ENCODE measurements around the gene SSU72. TPM values are rescaled to one million over a fixed set of nuclear protein-coding genes. Genes with fewer than 3 reads are reported as not detected.
A peak's percentile ranks its signal among the peaks of the same experiment; 100 is the strongest.

Gene SSU72
- polyA plus RNA-seq, 1 of the 3 experiments (the other 2 are of a cell fraction) = 104 TPM

- H3K79me2 ChIP-seq (ENCODE audit: insufficient read depth) = peaks cover 49% of the 10 kb centered on the region
- peaks cover 10% of the 10 kb centered on the region for H4K20me1 ChIP-seq (ENCODE audit: insufficient read depth)
- no peak for DNase-seq
- no peak overlapping the region for H3K9ac ChIP-seq
- no peak for TF ChIP-seq ELF1 (IDR thresholded peaks at IDR 0.05)
- TF ChIP-seq RCOR1 (IDR thresholded peaks at IDR 0.05; ENCODE audit: low read length) = no peak
- TF ChIP-seq YY1 (IDR thresholded peaks at IDR 0.05; ENCODE audit: low read depth) = no peak
- no peak for TF ChIP-seq RXRA (IDR thresholded peaks at IDR 0.05; ENCODE audit: borderline replicate concordance, low read depth)
- peaks cover 3 to 7% of the 10 kb centered on the region in 2 experiments for H3K36me3 ChIP-seq (replicated peaks in 1 of 2; ENCODE audit: control insufficient read depth in 1 of 2, insufficient read depth in 2 of 2, low read length in 1 of 2)
- WGBS (ENCODE audit: low lambda C conversion rate) = 95% methylated on average over 10 of the region's 11 CpGs
- H3K9me3 ChIP-seq = no peaks in the 10 kb centered on the region
- H2AFZ ChIP-seq (ENCODE audit: low read depth) = no peak overlapping the region
- no peak overlapping the region for H3K4me3 ChIP-seq (ENCODE audit: low read depth in 2 of 2, low read length in 1 of 2)
- H3F3A ChIP-seq (replicated peaks; ENCODE audit: insufficient read depth) = no peaks in the 10 kb centered on the region
- H3K4me2 ChIP-seq = peak overlapping the region; percentile 90; the same call in 1 of the 2 replicates
- H3K27ac ChIP-seq (ENCODE audit: low read depth in 2 of 2, low read length in 1 of 2) = no peak overlapping the region
- CTCF ChIA-PET = interaction anchor here (0.6 kb wide), 1 partner anchor 211 kb away, joined by 3 read pairs; no protein-coding TSS in a partner anchor
- peaks cover 0 to 18% of the 10 kb centered on the region in 2 experiments; a peak in 1 of 4 replicates for H3K4me1 ChIP-seq (ENCODE audit: control insufficient read depth in 1 of 2, insufficient read depth in 2 of 2, low read depth in 1 of 2, low read length in 1 of 2)
- POLR2A ChIA-PET = no interaction called here
- no peaks in the 10 kb centered on the region for H3K9me2 ChIP-seq
- H3K27me3 ChIP-seq (ENCODE audit: insufficient read depth) = no peaks in the 10 kb centered on the region
Observed at GRCh38 chr1:1617516-1617915, 42.9 kb upstream of the SSU72 start.

- H3K27ac ChIP-seq (ENCODE audit: low read depth in 2 of 2, low read length in 1 of 2) = no peak overlapping the region
- H3K9ac ChIP-seq = peak overlapping the region; percentile 100; the same call in 1 of the 2 replicates
- TF ChIP-seq PBX3 (IDR thresholded peaks at IDR 0.05) (no peak), REST (IDR thresholded peaks at IDR 0.05; ENCODE audit: low read depth, low read length) (no peak), EZH2phosphoT487 (IDR thresholded peaks at IDR 0.05; ENCODE audit: borderline replicate concordance, low read depth) (no peak), EP300 (IDR thresholded peaks at IDR 0.05; ENCODE audit: borderline replicate concordance in 1 of 2, low read depth in 1 of 2, low read length in 1 of 2) (no peak), GABPA (IDR thresholded peaks at IDR 0.05; ENCODE audit: low read depth) (no peak), RAD21 (IDR thresholded peaks at IDR 0.05; ENCODE audit: low read length) (no peak), FOXM1 (IDR thresholded peaks at IDR 0.05; ENCODE audit: low read depth) (no peak), IRF3 (IDR thresholded peaks at IDR 0.05; ENCODE audit: low read depth, low read length) (no peak), RXRA (IDR thresholded peaks at IDR 0.05; ENCODE audit: borderline replicate concordance, low read depth) (no peak), TAF1 (IDR thresholded peaks at IDR 0.05; ENCODE audit: borderline replicate concordance, low read depth, low read length) (no peak), MXI1 (IDR thresholded peaks at IDR 0.05; ENCODE audit: low read depth, low read length) (no peak), FOXJ3 (CRISPR knock-in tag; IDR thresholded peaks at IDR 0.05) (no peak), RCOR1 (IDR thresholded peaks at IDR 0.05; ENCODE audit: low read length) (no peak)
- CTCF ChIA-PET = no interaction called here
- H2AFZ ChIP-seq (ENCODE audit: low read depth) = no peak overlapping the region
- H3K27me3 ChIP-seq (ENCODE audit: insufficient read depth) = no peaks in the 10 kb centered on the region
- peaks cover 0 to 18% of the 10 kb centered on the region in 2 experiments; a peak in 1 of 4 replicates for H3K4me1 ChIP-seq (ENCODE audit: control insufficient read depth in 1 of 2, insufficient read depth in 2 of 2, low read depth in 1 of 2, low read length in 1 of 2)
- H3K9me3 ChIP-seq = no peaks in the 10 kb centered on the region
- H3K4me3 ChIP-seq (ENCODE audit: low read depth in 2 of 2, low read length in 1 of 2) = peak overlapping the region; percentile 86 to 88
- H4K20me1 ChIP-seq (ENCODE audit: insufficient read depth) = peaks cover 10% of the 10 kb centered on the region
- H3K36me3 ChIP-seq (replicated peaks in 1 of 2; ENCODE audit: control insufficient read depth in 1 of 2, insufficient read depth in 2 of 2, low read length in 1 of 2) = peaks cover 3 to 7% of the 10 kb centered on the region in 2 experiments
- no peak for DNase-seq
- 83% methylated on average over 2 of the region's 19 CpGs for WGBS (ENCODE audit: low lambda C conversion rate)
- no peaks in the 10 kb centered on the region for H3F3A ChIP-seq (replicated peaks; ENCODE audit: insufficient read depth)
- H3K9me2 ChIP-seq = no peaks in the 10 kb centered on the region
- peaks cover 49% of the 10 kb centered on the region for H3K79me2 ChIP-seq (ENCODE audit: insufficient read depth)
- peak overlapping the region; percentile 90 for H3K4me2 ChIP-seq
- POLR2A ChIA-PET = no interaction called here
Observed at GRCh38 chr1:1616838-1617237, 42.2 kb upstream of the SSU72 start.

Data from SK-N-SH (cell line).